ENCODE data around the gene CAPG. TPM values are rescaled to one million over a fixed set of nuclear protein-coding genes. Genes with fewer than 3 reads are reported as not detected.
A peak's percentile ranks its signal among the peaks of the same experiment; 100 is the strongest.

Gene CAPG
- polyA plus RNA-seq, 1 donor from 2014 or later, result not detected

GRCh38 chr2:85390941-85391669, 19.1 kb downstream of the CAPG start:
- Histone ChIP-seq H3K4me2 (ENCODE audit: low read length) (no peak overlapping the region), H3K9me2 (ENCODE audit: insufficient read depth, low read length) (no peaks in the 10 kb centered on the region), H3K27ac (ENCODE audit: low read length) (no peak overlapping the region), H4K20me1 (ENCODE audit: insufficient read depth) (no peaks in the 10 kb centered on the region), H3F3A (ENCODE audit: insufficient read depth, low read length, poor library complexity, severe bottlenecking) (no peaks in the 10 kb centered on the region), H2AFZ (ENCODE audit: low read depth, low read length) (no peak overlapping the region), H3K9ac (ENCODE audit: low read length) (no peak overlapping the region), H3K4me3 (ENCODE audit: low read length) (no peak overlapping the region), H3K36me3 (ENCODE audit: insufficient read depth, low read length) (no peaks in the 10 kb centered on the region), H3K79me2 (replicated peaks; ENCODE audit: insufficient read depth, low read length) (no peaks in the 10 kb centered on the region), H3K9me3 (ENCODE audit: low read length) (no peaks in the 10 kb centered on the region), H3K27me3 (ENCODE audit: insufficient read depth, low read depth, low read length) (no peaks in the 10 kb centered on the region)
- TF ChIP-seq RAD21 (conservative IDR thresholded peaks at IDR 0.05) (peak; percentile 12), POLR2AphosphoS5 (IDR thresholded peaks at IDR 0.05) (no peak)

- Histone ChIP-seq H3K4me2 (ENCODE audit: low read length) (no peak overlapping the region), H3K9ac (ENCODE audit: low read length) (no peak overlapping the region), H3K27ac (ENCODE audit: low read length) (no peak overlapping the region), H3K27me3 (ENCODE audit: insufficient read depth, low read depth, low read length) (no peaks in the 10 kb centered on the region), H3K9me3 (ENCODE audit: low read length) (no peaks in the 10 kb centered on the region), H3K79me2 (replicated peaks; ENCODE audit: insufficient read depth, low read length) (no peaks in the 10 kb centered on the region), H3K4me3 (ENCODE audit: low read length) (no peak overlapping the region), H4K20me1 (ENCODE audit: insufficient read depth) (no peaks in the 10 kb centered on the region), H3F3A (ENCODE audit: insufficient read depth, low read length, poor library complexity, severe bottlenecking) (no peaks in the 10 kb centered on the region), H2AFZ (ENCODE audit: low read depth, low read length) (no peak overlapping the region), H3K9me2 (ENCODE audit: insufficient read depth, low read length) (no peaks in the 10 kb centered on the region), H3K36me3 (ENCODE audit: insufficient read depth, low read length) (no peaks in the 10 kb centered on the region)
- TF ChIP-seq, protein P1, sequence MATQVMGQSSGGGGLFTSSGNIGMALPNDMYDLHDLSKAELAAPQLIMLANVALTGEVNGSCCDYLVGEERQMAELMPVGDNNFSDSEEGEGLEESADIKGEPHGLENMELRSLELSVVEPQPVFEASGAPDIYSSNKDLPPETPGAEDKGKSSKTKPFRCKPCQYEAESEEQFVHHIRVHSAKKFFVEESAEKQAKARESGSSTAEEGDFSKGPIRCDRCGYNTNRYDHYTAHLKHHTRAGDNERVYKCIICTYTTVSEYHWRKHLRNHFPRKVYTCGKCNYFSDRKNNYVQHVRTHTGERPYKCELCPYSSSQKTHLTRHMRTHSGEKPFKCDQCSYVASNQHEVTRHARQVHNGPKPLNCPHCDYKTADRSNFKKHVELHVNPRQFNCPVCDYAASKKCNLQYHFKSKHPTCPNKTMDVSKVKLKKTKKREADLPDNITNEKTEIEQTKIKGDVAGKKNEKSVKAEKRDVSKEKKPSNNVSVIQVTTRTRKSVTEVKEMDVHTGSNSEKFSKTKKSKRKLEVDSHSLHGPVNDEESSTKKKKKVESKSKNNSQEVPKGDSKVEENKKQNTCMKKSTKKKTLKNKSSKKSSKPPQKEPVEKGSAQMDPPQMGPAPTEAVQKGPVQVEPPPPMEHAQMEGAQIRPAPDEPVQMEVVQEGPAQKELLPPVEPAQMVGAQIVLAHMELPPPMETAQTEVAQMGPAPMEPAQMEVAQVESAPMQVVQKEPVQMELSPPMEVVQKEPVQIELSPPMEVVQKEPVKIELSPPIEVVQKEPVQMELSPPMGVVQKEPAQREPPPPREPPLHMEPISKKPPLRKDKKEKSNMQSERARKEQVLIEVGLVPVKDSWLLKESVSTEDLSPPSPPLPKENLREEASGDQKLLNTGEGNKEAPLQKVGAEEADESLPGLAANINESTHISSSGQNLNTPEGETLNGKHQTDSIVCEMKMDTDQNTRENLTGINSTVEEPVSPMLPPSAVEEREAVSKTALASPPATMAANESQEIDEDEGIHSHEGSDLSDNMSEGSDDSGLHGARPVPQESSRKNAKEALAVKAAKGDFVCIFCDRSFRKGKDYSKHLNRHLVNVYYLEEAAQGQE (IDR thresholded peaks at IDR 0.05; ENCODE audit: borderline replicate concordance), result no peak
- TF ChIP-seq EZH2 (IDR thresholded peaks at IDR 0.05; ENCODE audit: borderline replicate concordance, insufficient read depth, low read length, poor library complexity, severe bottlenecking), result no peak
- no peak for TF ChIP-seq TAF1 (IDR thresholded peaks at IDR 0.05; ENCODE audit: low read depth)
- TF ChIP-seq POLR2AphosphoS5 (IDR thresholded peaks at IDR 0.05), result no peak
- TF ChIP-seq EP300 (conservative IDR thresholded peaks at IDR 0.05; ENCODE audit: poor library complexity, severe bottlenecking), result no peak
- no peak for TF ChIP-seq SMC3 (conservative IDR thresholded peaks at IDR 0.05; ENCODE audit: poor library complexity)
- TF ChIP-seq RAD21 (conservative IDR thresholded peaks at IDR 0.05), result no peak
- TF ChIP-seq, protein P2, sequence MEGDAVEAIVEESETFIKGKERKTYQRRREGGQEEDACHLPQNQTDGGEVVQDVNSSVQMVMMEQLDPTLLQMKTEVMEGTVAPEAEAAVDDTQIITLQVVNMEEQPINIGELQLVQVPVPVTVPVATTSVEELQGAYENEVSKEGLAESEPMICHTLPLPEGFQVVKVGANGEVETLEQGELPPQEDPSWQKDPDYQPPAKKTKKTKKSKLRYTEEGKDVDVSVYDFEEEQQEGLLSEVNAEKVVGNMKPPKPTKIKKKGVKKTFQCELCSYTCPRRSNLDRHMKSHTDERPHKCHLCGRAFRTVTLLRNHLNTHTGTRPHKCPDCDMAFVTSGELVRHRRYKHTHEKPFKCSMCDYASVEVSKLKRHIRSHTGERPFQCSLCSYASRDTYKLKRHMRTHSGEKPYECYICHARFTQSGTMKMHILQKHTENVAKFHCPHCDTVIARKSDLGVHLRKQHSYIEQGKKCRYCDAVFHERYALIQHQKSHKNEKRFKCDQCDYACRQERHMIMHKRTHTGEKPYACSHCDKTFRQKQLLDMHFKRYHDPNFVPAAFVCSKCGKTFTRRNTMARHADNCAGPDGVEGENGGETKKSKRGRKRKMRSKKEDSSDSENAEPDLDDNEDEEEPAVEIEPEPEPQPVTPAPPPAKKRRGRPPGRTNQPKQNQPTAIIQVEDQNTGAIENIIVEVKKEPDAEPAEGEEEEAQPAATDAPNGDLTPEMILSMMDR (IDR thresholded peaks at IDR 0.05; ENCODE audit: poor library complexity, severe bottlenecking), result no peak
- TF ChIP-seq MXI1 (conservative IDR thresholded peaks at IDR 0.05; ENCODE audit: poor library complexity, severe bottlenecking), result no peak
These were observed 21.2 kb downstream of the CAPG start for GRCh38 chr2:85388878-85389538.
